Naive thymus-derived CD8-positive, alpha-beta T cell (primary cell): Measurements from ENCODE around the gene CNTD1. TPM values are rescaled to one million over a fixed set of nuclear protein-coding genes. Genes with fewer than 3 reads are reported as not detected.
"Not testable (repeated sequence)": the region's sequence is repeated elsewhere in the genome, so short reads cannot be mapped to it uniquely, and the experiment has no call there.

Experiments
- ATAC-seq, 2 donors: fragments of 150-1000 bp; cut with Tn5 transposase in 1 of 2; sonication (Bioruptor Pico), chemical (Tn5 transposase) in 1 of 2; 1 replicate in 1 of 2; 2 replicates in 1 of 2; pipeline ENCODE4 v1.10.0; 2021; ENCODE audit warnings: mild to moderate bottlenecking in 2 of 2, moderate library complexity in 2 of 2
- POLR2A ChIA-PET: fragments of 350-600 bp; sonication (Branson Sonifier 250); formaldehyde crosslinking; loops from one replicate; lab custom pipeline; 2021; ENCODE audit warnings: antibody characterized with exemption; lab: Charles Lee
- DNase-seq, 10 donors: peaks; one replicate each; pipeline versions ENCODE4 v3.0.0 to v3.0.0-alpha.2; 2020 to 2022
- H3K27ac Mint-ChIP-seq, 10 donors: one replicate each; pipeline ENCODE4 v1.8.0; 2020 to 2022; ENCODE audit warnings: mild to moderate bottlenecking in 10 of 10, mixed read lengths in 10 of 10, moderate library complexity in 4 of 10, inconsistent platforms in 1 of 10
- H3K27me3 Mint-ChIP-seq, 5 donors: one replicate each; pipeline ENCODE4 v1.8.0; 2021 to 2022; ENCODE audit warnings: mixed read lengths in 5 of 5
- H3K36me3 Mint-ChIP-seq, 3 donors: one replicate each; pipeline ENCODE4 v1.8.0; 2020 to 2022; ENCODE audit warnings: mixed read lengths in 3 of 3, mild to moderate bottlenecking in 2 of 3, inconsistent platforms in 1 of 3
- H3K4me1 Mint-ChIP-seq, 4 donors: one replicate each; pipeline ENCODE4 v1.8.0; 2021 to 2022; ENCODE audit warnings: mixed read lengths in 4 of 4
- H3K4me3 Mint-ChIP-seq, 10 donors: one replicate each; pipeline ENCODE4 v1.8.0; 2020 to 2022; ENCODE audit warnings: mild to moderate bottlenecking in 10 of 10, mixed read lengths in 10 of 10, moderate library complexity in 6 of 10, inconsistent platforms in 1 of 10
- H3K9me3 Mint-ChIP-seq, 9 donors: one replicate each; pipeline ENCODE4 v1.8.0; 2020 to 2022; ENCODE audit warnings: mixed read lengths in 9 of 9, mild to moderate bottlenecking in 3 of 9, inconsistent platforms in 1 of 9, moderate library complexity in 1 of 9
- microRNA-seq: library from miRNA; unstranded; fragments of <30 nt; microRNA quantifications from one replicate; pipeline ENCODE4 v1.2.0, GENCODE V29; 2022; ENCODE audit warnings: borderline microRNAs expressed
- polyA plus RNA-seq, 3 donors: library from polyadenylated mRNA; unstranded; fragments of 300-500 nt; fragmentation: Illumina TruSeq; gene quantifications; one replicate each; pipeline ENCODE4 v1.2.3, GENCODE V29; 2021
- total RNA-seq, 8 experiments: library from RNA in 2 of 8; stranded (reverse) in 2 of 8; gene quantifications; one replicate each; pipeline ENCODE4 v1.2.3 and lab custom pipeline; 2021 to 2026

Gene CNTD1
- total and polyA plus RNA-seq, 5 experiments from 2014 or later: 0.12 to 0.52 (median 0.24) TPM; not detected in 2

GRCh38 chr17:42851371-42852240, 52.9 kb downstream of the CNTD1 start:
- H3K4me3 Mint-ChIP-seq, ATAC-seq, H3K9me3 Mint-ChIP-seq, H3K36me3 Mint-ChIP-seq, POLR2A ChIA-PET, H3K4me1 Mint-ChIP-seq, H3K27me3 Mint-ChIP-seq, DNase-seq: not testable (repeated sequence)
- H3K27ac Mint-ChIP-seq: peak overlapping the region in 1 of 10 donors; percentile 83

DNA sequence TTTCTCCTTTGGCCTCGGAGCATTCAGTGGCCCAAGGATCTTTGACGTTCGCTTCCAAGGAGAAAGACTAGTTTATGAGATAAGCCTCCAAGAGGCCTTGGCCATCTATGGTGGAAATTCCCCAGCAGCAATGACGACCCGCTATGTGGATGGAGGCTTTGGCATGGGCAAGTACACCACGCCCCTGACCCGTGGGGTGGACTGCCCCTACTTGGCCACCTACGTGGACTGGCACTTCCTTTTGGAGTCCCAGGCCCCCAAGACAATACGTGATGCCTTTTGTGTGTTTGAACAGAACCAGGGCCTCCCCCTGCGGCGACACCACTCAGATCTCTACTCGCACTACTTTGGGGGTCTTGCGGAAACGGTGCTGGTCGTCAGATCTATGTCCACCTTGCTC, 53.7 kb downstream of the CNTD1 start:
- H3K4me1 Mint-ChIP-seq: peaks cover 0 to 3% (median 0%) of the 10 kb centered on the region in 4 donors
- H3K9me3 Mint-ChIP-seq: no peaks in the 10 kb centered on the region
- no peak for ATAC-seq
- no peak overlapping the region for H3K27ac Mint-ChIP-seq
- POLR2A ChIA-PET: no interaction called here
- no peak overlapping the region for H3K4me3 Mint-ChIP-seq
- DNase-seq: no peak
- no peaks in the 10 kb centered on the region for H3K36me3 Mint-ChIP-seq
- peaks cover 0 to 4% (median 2%) of the 10 kb centered on the region in 5 donors for H3K27me3 Mint-ChIP-seq

DNA sequence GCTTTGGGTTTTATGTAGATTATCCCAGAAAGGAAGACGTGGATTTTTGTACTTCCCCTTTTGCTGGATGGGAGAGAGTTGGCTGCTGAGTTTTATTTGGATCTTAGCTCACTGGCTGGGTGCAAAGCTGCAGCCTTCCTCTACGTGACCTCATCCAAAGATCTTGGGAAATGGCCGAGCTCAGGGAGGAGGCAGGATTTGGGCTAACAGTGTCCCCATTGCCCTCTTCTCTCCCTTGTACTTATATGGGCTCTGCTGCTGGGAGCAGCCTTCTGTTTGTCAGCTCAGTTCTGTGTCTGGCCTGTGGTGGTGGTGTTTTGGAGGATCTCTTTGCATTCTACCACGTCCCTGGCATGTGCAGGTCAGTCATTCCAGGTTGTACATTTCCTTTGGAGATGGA, 54.3 kb downstream of the CNTD1 start:
- H3K27ac Mint-ChIP-seq: peak overlapping the region in 1 of 10 donors; percentile 22
- POLR2A ChIA-PET: no interaction called here
- no peak for ATAC-seq
- peaks cover 0 to 4% (median 2%) of the 10 kb centered on the region in 5 donors for H3K27me3 Mint-ChIP-seq
- no peaks in the 10 kb centered on the region for H3K9me3 Mint-ChIP-seq
- no peak for DNase-seq
- H3K4me1 Mint-ChIP-seq: peaks cover 0 to 3% (median 0%) of the 10 kb centered on the region in 4 donors
- H3K36me3 Mint-ChIP-seq: no peaks in the 10 kb centered on the region
- H3K4me3 Mint-ChIP-seq: no peak overlapping the region

GRCh38 chr17:42853597-42853967, 54.9 kb downstream of the CNTD1 start:
- Mint-ChIP-seq H3K4me1 (peaks cover 0 to 3% (median 0%) of the 10 kb centered on the region in 4 donors), H3K27me3 (peaks cover 0 to 4% (median 2%) of the 10 kb centered on the region in 5 donors), H3K27ac (peak overlapping the region in 1 of 10 donors; percentile 20), H3K9me3 (no peaks in the 10 kb centered on the region), H3K4me3 (no peak overlapping the region), H3K36me3 (no peaks in the 10 kb centered on the region)
- ATAC-seq: no peak
- no peak for DNase-seq
- POLR2A ChIA-PET: no interaction called here

DNA sequence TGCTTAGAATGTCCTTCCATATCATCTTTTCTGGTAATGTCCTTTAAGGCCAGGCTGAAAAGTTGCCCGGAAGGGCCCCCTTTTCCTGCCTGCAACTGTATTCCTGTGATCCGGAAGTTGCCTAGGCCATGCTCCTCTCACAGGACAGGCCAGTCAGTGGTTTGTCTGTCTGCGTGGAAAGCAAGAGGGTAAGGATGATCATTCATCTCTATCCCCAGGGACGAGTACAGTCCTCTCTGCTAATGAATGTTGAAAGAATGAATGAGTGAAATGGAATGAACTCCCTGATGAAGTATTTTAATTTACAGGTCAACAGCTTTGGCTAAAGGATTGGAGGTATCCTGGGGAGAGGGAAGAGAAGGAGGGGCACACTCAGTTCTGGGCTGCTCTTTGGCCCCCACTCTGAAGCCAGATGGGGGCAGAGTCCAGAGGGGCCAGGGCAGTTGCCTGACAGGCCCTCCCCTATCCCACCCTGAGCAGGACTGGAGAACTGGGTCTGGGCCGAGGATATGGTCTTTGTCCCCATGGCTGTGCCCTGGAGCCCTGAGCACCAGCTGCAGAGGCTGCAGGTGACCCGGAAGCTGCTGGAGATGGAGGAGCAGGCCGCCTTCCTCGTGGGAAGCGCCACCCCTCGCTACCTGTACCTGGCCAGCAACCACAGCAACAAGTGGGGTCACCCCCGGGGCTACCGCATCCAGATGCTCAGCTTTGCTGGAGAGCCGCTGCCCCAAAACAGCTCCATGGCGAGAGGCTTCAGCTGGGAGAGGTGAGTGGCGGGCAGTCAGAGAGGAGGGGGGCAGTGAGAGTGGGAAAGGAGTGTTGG, 55.5 kb downstream of the CNTD1 start:
- peaks cover 0 to 3% (median 0%) of the 10 kb centered on the region in 4 donors for H3K4me1 Mint-ChIP-seq
- no peak overlapping the region for H3K4me3 Mint-ChIP-seq
- ATAC-seq (no peak), DNase-seq (no peak)
- H3K9me3 Mint-ChIP-seq: no peaks in the 10 kb centered on the region
- no peaks in the 10 kb centered on the region for H3K36me3 Mint-ChIP-seq
- peak overlapping the region in 1 of 10 donors; percentile 20 for H3K27ac Mint-ChIP-seq
- POLR2A ChIA-PET: no interaction called here
- H3K27me3 Mint-ChIP-seq: peaks cover 0 to 4% (median 2%) of the 10 kb centered on the region in 5 donors

DNA sequence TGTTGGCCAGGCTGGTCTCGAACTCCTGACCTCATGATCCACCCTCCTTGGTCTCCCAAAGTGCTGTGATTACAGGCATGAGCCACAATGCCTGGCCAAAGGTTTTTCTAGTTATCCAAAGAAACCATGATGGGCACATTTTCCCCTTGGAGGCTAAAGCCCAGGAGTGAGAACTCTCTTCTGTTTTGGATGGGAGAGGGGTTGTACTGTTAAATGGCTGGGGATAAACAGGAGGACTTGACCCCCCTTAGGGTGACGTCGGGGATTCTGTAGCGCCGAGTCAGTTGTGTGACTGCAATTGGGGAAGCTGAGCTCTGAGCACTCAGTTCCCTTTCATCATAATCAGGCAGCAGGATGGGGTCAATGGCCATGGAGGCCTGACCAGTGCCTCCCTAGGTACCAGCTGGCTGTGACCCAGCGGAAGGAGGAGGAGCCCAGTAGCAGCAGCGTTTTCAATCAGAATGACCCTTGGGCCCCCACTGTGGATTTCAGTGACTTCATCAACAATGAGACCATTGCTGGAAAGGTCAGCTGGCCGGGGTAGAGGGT, 56.5 kb downstream of the CNTD1 start:
- H3K4me3 Mint-ChIP-seq: no peak overlapping the region
- no peak overlapping the region for H3K27ac Mint-ChIP-seq
- no peaks in the 10 kb centered on the region for H3K9me3 Mint-ChIP-seq
- ATAC-seq (no peak), DNase-seq (no peak)
- H3K27me3 Mint-ChIP-seq: peaks cover 0 to 4% (median 2%) of the 10 kb centered on the region in 5 donors
- H3K36me3 Mint-ChIP-seq: no peaks in the 10 kb centered on the region
- POLR2A ChIA-PET: interaction anchor here (0.6 kb wide), 1 partner anchor 577 kb away, joined by 4 read pairs; no protein-coding TSS in a partner anchor
- peaks cover 0 to 2% (median 0%) of the 10 kb centered on the region in 4 donors for H3K4me1 Mint-ChIP-seq

- H3K4me1 Mint-ChIP-seq, H3K9me3 Mint-ChIP-seq, H3K27ac Mint-ChIP-seq, H3K4me3 Mint-ChIP-seq, H3K27me3 Mint-ChIP-seq, H3K36me3 Mint-ChIP-seq, POLR2A ChIA-PET, ATAC-seq: not testable (repeated sequence)
- DNase-seq: peak in 1 of 10 donors; percentile 18
Measured at GRCh38 chr17:42856093-42856492, 57.4 kb downstream of the CNTD1 start.

- ATAC-seq, H3K27me3 Mint-ChIP-seq: not testable (repeated sequence)
Measured at GRCh38 chr17:42856516-42856915, 57.9 kb downstream of the CNTD1 start.

GRCh38 chr17:42857389-42857788, 58.7 kb downstream of the CNTD1 start:
- POLR2A ChIA-PET: no interaction called here
- Mint-ChIP-seq H3K36me3 (no peaks in the 10 kb centered on the region), H3K4me1 (no peaks in the 10 kb centered on the region), H3K27ac (no peak overlapping the region), H3K9me3 (no peaks in the 10 kb centered on the region), H3K4me3 (no peak overlapping the region), H3K27me3 (peaks cover 0 to 4% (median 2%) of the 10 kb centered on the region in 5 donors)
- DNase-seq: peak in 1 of 10 donors; percentile 52
- ATAC-seq: no peak

More at GRCh38 chr17:42856516-42856915, 57.9 kb downstream of the CNTD1 start:
- peak in 1 of 10 donors; percentile 18 for DNase-seq
- POLR2A ChIA-PET, H3K4me1 Mint-ChIP-seq, H3K36me3 Mint-ChIP-seq, H3K27ac Mint-ChIP-seq, H3K9me3 Mint-ChIP-seq, H3K4me3 Mint-ChIP-seq: not testable (repeated sequence)

Small RNA genes within 50 kb of the gene (microRNA-seq; reads per million reads assigned to microRNA genes)
- gene MIR6781: not detected

Other genes starting within 250 kb of the CNTD1 start
- 1 to 10 TPM; 1.4 to 2.1 TPM for gene HSD17B1, start 245.9 kb upstream of the CNTD1 start, total RNA-seq
- gene HSD17B1, start 245.9 kb upstream of the CNTD1 start, polyA plus RNA-seq: under 1 TPM; 0.18 to 0.98 (median 0.24) TPM
- gene COASY, start 236.7 kb upstream of the CNTD1 start, total RNA-seq: 10 to 100 TPM; 67.0 to 72.3 TPM
- 10 to 100 TPM; 48.3 to 67.9 (median 65.5) TPM for gene COASY, start 236.7 kb upstream of the CNTD1 start, polyA plus RNA-seq
- gene MLX, start 231.8 kb upstream of the CNTD1 start, total RNA-seq: 10 to 100 TPM; 58.2 to 67.8 TPM
- 10 to 100 TPM; 24.6 to 47.1 (median 25.0) TPM for gene MLX, start 231.8 kb upstream of the CNTD1 start, polyA plus RNA-seq
- 1 to 10 TPM; 3.3 to 4.6 TPM for gene PSMC3IP, start 221.1 kb upstream of the CNTD1 start, total RNA-seq
- 1 to 10 TPM in 1 of 3 donors, under 1 TPM in 2; 0.69 to 1.1 (median 0.71) TPM for gene PSMC3IP, start 221.1 kb upstream of the CNTD1 start, polyA plus RNA-seq
- gene RETREG3, start 189.5 kb upstream of the CNTD1 start, total RNA-seq: 100 to 1,000 TPM; 139 to 147 TPM
- gene RETREG3, start 189.5 kb upstream of the CNTD1 start, polyA plus RNA-seq: 100 to 1,000 TPM; 119 to 131 (median 122) TPM
- gene TUBG1, start 189.2 kb upstream of the CNTD1 start, total RNA-seq: 10 to 100 TPM; 12.7 to 16.3 TPM
- gene TUBG1, start 189.2 kb upstream of the CNTD1 start, polyA plus RNA-seq: 10 to 100 TPM in 1 of 3 donors, 1 to 10 TPM in 2; 6.7 to 10.3 (median 7.8) TPM
- 10 to 100 TPM; 18.1 to 22.1 TPM for gene TUBG2, start 139.6 kb upstream of the CNTD1 start, total RNA-seq
- 1 to 10 TPM; 4.9 to 6.9 (median 6.0) TPM for gene TUBG2, start 139.6 kb upstream of the CNTD1 start, polyA plus RNA-seq
- gene PLEKHH3, start 121.9 kb upstream of the CNTD1 start, total RNA-seq: not detected
- not detected for gene PLEKHH3, start 121.9 kb upstream of the CNTD1 start, polyA plus RNA-seq
- gene CCR10, start 117.0 kb upstream of the CNTD1 start, total RNA-seq: 1 to 10 TPM; 1.3 to 1.7 TPM
- 1 to 10 TPM in 1 of 3 donors, under 1 TPM in 2; 0.68 to 1.8 (median 0.75) TPM for gene CCR10, start 117.0 kb upstream of the CNTD1 start, polyA plus RNA-seq
- gene CNTNAP1, start 116.3 kb upstream of the CNTD1 start, total RNA-seq: 1 to 10 TPM; 2.7 to 3.0 TPM
- under 1 TPM in 1 of 3 donors, not detected in 2; 0.05 TPM for gene CNTNAP1, start 116.3 kb upstream of the CNTD1 start, polyA plus RNA-seq
- 100 to 1,000 TPM; 186 to 197 TPM for gene EZH1, start 53.8 kb upstream of the CNTD1 start, total RNA-seq
- 10 to 100 TPM; 30.6 to 44.6 (median 32.0) TPM for gene EZH1, start 53.8 kb upstream of the CNTD1 start, polyA plus RNA-seq
- gene RAMP2, start 37.6 kb upstream of the CNTD1 start, total RNA-seq: not detected
- not detected for gene RAMP2, start 37.6 kb upstream of the CNTD1 start, polyA plus RNA-seq
- gene VPS25, start 25.4 kb upstream of the CNTD1 start, total RNA-seq: 10 to 100 TPM; 51.0 to 55.2 TPM
- gene VPS25, start 25.4 kb upstream of the CNTD1 start, polyA plus RNA-seq: 10 to 100 TPM; 43.9 to 64.5 (median 56.3) TPM
- under 1 TPM; 0.27 to 0.62 TPM for gene WNK4, start 18.3 kb upstream of the CNTD1 start, total RNA-seq
- gene WNK4, start 18.3 kb upstream of the CNTD1 start, polyA plus RNA-seq: under 1 TPM in 1 of 3 donors, not detected in 2; 0.09 TPM
- gene COA3, start 157 bp upstream of the CNTD1 start, total RNA-seq: 10 to 100 TPM; 26.7 to 27.0 TPM
- gene COA3, start 157 bp upstream of the CNTD1 start, polyA plus RNA-seq: 100 to 1,000 TPM; 106 to 119 (median 118) TPM
- gene BECN1, start 25.4 kb downstream of the CNTD1 start, total RNA-seq: 100 to 1,000 TPM; 103 to 109 TPM
- 100 to 1,000 TPM; 106 to 124 (median 123) TPM for gene BECN1, start 25.4 kb downstream of the CNTD1 start, polyA plus RNA-seq
- 10 to 100 TPM; 65.3 to 67.3 TPM for gene PSME3, start 34.5 kb downstream of the CNTD1 start, total RNA-seq
- gene PSME3, start 34.5 kb downstream of the CNTD1 start, polyA plus RNA-seq: 100 to 1,000 TPM; 117 to 123 (median 120) TPM
- gene AOC2, start 45.7 kb downstream of the CNTD1 start, total RNA-seq: 1 to 10 TPM; 4.0 to 4.2 TPM
- under 1 TPM; 0.06 to 0.63 (median 0.12) TPM for gene AOC2, start 45.7 kb downstream of the CNTD1 start, polyA plus RNA-seq
- 1 to 10 TPM; 1.6 TPM for gene AOC3, start 52.3 kb downstream of the CNTD1 start, total RNA-seq
- under 1 TPM in 1 of 3 donors, not detected in 2; 0.13 TPM for gene AOC3, start 52.3 kb downstream of the CNTD1 start, polyA plus RNA-seq
- gene G6PC1, start 101.9 kb downstream of the CNTD1 start, total RNA-seq: not detected
- not detected for gene G6PC1, start 101.9 kb downstream of the CNTD1 start, polyA plus RNA-seq
- 10 to 100 TPM; 60.3 to 70.4 TPM for gene AARSD1, start 165.6 kb downstream of the CNTD1 start, total RNA-seq
- gene AARSD1, start 165.6 kb downstream of the CNTD1 start, polyA plus RNA-seq: 10 to 100 TPM; 40.5 to 56.2 (median 45.2) TPM
- under 1 TPM; 0.38 to 0.49 TPM for gene PTGES3L, start 181.2 kb downstream of the CNTD1 start, total RNA-seq
- gene PTGES3L, start 181.2 kb downstream of the CNTD1 start, polyA plus RNA-seq: under 1 TPM in 2 of 3 donors, not detected in 1; 0.30 to 0.51 TPM
- gene RUNDC1, start 181.7 kb downstream of the CNTD1 start, total RNA-seq: 10 to 100 TPM; 18.6 to 18.8 TPM
- 10 to 100 TPM; 11.8 to 15.9 (median 14.6) TPM for gene RUNDC1, start 181.7 kb downstream of the CNTD1 start, polyA plus RNA-seq
- gene RPL27, start 199.6 kb downstream of the CNTD1 start, total RNA-seq: 1,000 to 10,000 TPM; 1,609 to 1,640 TPM
- 1,000 to 10,000 TPM; 2,416 to 2,846 (median 2,434) TPM for gene RPL27, start 199.6 kb downstream of the CNTD1 start, polyA plus RNA-seq
- 10 to 100 TPM; 35.7 to 39.1 TPM for gene IFI35, start 207.9 kb downstream of the CNTD1 start, total RNA-seq
- gene IFI35, start 207.9 kb downstream of the CNTD1 start, polyA plus RNA-seq: 10 to 100 TPM; 44.8 to 49.8 (median 47.2) TPM
- 10 to 100 TPM; 36.7 to 42.2 TPM for gene VAT1, start 223.5 kb downstream of the CNTD1 start, total RNA-seq
- gene VAT1, start 223.5 kb downstream of the CNTD1 start, polyA plus RNA-seq: 10 to 100 TPM; 24.7 to 33.9 (median 28.2) TPM
- gene RND2, start 226.4 kb downstream of the CNTD1 start, total RNA-seq: under 1 TPM in 1 of 2 experiments, not detected in 1; 0.16 TPM
- under 1 TPM in 2 of 3 donors, not detected in 1; 0.08 to 0.09 TPM for gene RND2, start 226.4 kb downstream of the CNTD1 start, polyA plus RNA-seq